Measurements from ENCODE around the gene NFE2L3. TPM values are rescaled to one million over a fixed set of nuclear protein-coding genes. Genes with fewer than 3 reads are reported as not detected.
"Not testable (repeated sequence)": the region's sequence is repeated elsewhere in the genome, so short reads cannot be mapped to it uniquely, and the experiment has no call there.

Gene NFE2L3
- total RNA-seq, 1 donor = 1.4 TPM

DNA sequence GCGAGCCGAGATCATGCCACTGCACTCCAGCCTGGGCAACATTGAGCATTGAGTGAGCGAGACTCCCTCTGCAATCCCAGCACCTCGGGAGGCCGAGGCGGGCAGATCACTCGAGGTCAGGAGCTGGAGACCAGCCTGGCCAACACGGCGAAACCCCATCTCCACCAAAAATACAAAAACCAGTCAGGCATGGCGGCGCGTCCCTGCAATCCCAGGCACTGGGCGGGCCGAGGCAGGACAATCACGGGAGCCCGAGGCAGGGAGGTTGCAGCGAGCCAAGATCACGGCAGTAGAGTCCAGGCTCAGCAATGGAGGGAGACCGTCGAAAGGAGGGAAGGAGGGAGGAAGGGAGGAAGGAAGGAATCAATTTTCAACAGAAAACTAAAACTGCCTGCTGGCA, 25.3 kb downstream of the NFE2L3 start:
- H3K4me3 ChIP-seq (ENCODE audit: insufficient read depth, low read length); H3K36me3 ChIP-seq (ENCODE audit: insufficient read depth, low read length); H3K27me3 ChIP-seq (ENCODE audit: insufficient read depth, low read length); H4K20me1 ChIP-seq (ENCODE audit: insufficient read depth, low read length); H3K9me3 ChIP-seq (ENCODE audit: low read depth, low read length); H3K27ac ChIP-seq (ENCODE audit: low read depth, low read length); H3K4me1 ChIP-seq (ENCODE audit: insufficient read depth, low read length); H3K4me2 ChIP-seq (ENCODE audit: insufficient read depth, low read length); H2AFZ ChIP-seq (ENCODE audit: low read length); H3K79me2 ChIP-seq (ENCODE audit: insufficient read depth, low read length); DNase-seq (ENCODE audit: insufficient read length, low spot score, missing footprints): not testable (repeated sequence)

DNA sequence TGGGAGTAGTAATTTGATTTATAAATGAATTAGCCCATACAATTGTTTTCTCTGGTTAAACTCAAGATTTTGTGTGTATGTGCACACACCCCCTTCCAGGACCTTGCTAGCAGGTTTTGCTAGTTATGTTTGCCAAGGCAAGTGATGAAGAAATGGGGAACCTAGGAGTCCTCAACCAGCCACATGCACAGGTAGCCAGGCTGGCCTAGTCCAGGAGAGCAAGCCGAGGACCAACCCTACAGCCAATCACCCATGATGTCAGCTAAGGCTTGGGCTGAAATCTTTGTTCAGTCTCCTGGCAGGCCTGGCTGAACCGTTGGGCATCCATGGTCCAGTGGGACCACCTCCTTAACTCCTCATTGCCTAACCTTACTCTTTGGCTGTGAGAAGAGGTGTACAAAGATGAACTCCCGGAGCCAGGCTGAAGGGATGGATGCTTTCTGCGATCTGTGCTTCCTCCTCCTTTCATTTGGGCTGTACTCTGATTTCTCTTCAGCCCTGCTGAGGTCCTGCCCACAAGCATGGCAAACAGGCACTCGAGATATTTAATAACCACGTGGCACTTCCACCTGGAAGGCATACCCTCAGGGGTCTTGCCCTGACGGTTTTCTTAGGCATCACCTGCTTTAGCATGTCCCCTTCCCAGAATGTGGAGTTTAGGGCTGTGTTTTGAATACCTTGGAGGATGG, 26.4 kb downstream of the NFE2L3 start:
- Histone ChIP-seq H3K36me3 (ENCODE audit: insufficient read depth, low read length) (no peaks in the 10 kb centered on the region), H2AFZ (ENCODE audit: low read length) (no peak overlapping the region), H3K4me1 (ENCODE audit: insufficient read depth, low read length) (no peaks in the 10 kb centered on the region), H3K4me2 (ENCODE audit: insufficient read depth, low read length) (no peak overlapping the region), H4K20me1 (ENCODE audit: insufficient read depth, low read length) (peaks cover 3% of the 10 kb centered on the region), H3K4me3 (ENCODE audit: insufficient read depth, low read length) (no peak overlapping the region), H3K27ac (ENCODE audit: low read depth, low read length) (no peak overlapping the region), H3K79me2 (ENCODE audit: insufficient read depth, low read length) (no peaks in the 10 kb centered on the region), H3K27me3 (ENCODE audit: insufficient read depth, low read length) (peaks cover 4% of the 10 kb centered on the region), H3K9me3 (ENCODE audit: low read depth, low read length) (no peaks in the 10 kb centered on the region)
- DNase-seq (ENCODE audit: insufficient read length, low spot score, missing footprints) = peak; percentile 74
- TF ChIP-seq, protein P1, sequence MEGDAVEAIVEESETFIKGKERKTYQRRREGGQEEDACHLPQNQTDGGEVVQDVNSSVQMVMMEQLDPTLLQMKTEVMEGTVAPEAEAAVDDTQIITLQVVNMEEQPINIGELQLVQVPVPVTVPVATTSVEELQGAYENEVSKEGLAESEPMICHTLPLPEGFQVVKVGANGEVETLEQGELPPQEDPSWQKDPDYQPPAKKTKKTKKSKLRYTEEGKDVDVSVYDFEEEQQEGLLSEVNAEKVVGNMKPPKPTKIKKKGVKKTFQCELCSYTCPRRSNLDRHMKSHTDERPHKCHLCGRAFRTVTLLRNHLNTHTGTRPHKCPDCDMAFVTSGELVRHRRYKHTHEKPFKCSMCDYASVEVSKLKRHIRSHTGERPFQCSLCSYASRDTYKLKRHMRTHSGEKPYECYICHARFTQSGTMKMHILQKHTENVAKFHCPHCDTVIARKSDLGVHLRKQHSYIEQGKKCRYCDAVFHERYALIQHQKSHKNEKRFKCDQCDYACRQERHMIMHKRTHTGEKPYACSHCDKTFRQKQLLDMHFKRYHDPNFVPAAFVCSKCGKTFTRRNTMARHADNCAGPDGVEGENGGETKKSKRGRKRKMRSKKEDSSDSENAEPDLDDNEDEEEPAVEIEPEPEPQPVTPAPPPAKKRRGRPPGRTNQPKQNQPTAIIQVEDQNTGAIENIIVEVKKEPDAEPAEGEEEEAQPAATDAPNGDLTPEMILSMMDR (IDR thresholded peaks at IDR 0.05; ENCODE audit: extremely low read depth, low read depth, low read length) = no peak

DNA sequence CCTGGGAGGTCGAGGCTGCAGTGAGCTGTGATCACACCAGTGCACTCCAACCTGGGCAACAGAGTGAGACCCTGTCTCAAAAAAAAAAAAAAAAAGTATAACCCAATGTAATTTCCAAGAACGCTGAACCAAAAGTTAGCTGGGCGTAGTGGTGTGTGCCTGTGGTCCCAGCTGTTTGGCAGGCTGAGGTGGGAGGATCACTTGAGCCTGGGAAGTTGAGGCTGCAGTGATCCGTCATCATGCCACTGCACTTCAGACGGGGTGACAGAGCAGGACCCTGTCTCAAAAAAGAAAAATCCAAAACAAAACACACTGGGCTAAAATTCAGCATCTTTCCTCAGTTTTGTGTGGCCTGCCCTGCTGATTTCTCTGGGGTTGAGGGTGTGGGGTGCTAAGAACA, 27.4 kb downstream of the NFE2L3 start:
- H4K20me1 ChIP-seq (ENCODE audit: insufficient read depth, low read length) = peaks cover 5% of the 10 kb centered on the region
- no peaks in the 10 kb centered on the region for H3K79me2 ChIP-seq (ENCODE audit: insufficient read depth, low read length)
- no peaks in the 10 kb centered on the region for H3K36me3 ChIP-seq (ENCODE audit: insufficient read depth, low read length)
- no peak for DNase-seq (ENCODE audit: insufficient read length, low spot score, missing footprints)
- H3K4me1 ChIP-seq (ENCODE audit: insufficient read depth, low read length) = no peaks in the 10 kb centered on the region
- no peak overlapping the region for H2AFZ ChIP-seq (ENCODE audit: low read length)
- H3K27ac ChIP-seq (ENCODE audit: low read depth, low read length) = no peak overlapping the region
- no peak overlapping the region for H3K4me3 ChIP-seq (ENCODE audit: insufficient read depth, low read length)
- H3K4me2 ChIP-seq (ENCODE audit: insufficient read depth, low read length) = no peak overlapping the region
- no peaks in the 10 kb centered on the region for H3K9me3 ChIP-seq (ENCODE audit: low read depth, low read length)
- H3K27me3 ChIP-seq (ENCODE audit: insufficient read depth, low read length) = no peaks in the 10 kb centered on the region
- TF ChIP-seq, protein P1 (IDR thresholded peaks at IDR 0.05; ENCODE audit: extremely low read depth, low read depth, low read length) = no peak

DNA sequence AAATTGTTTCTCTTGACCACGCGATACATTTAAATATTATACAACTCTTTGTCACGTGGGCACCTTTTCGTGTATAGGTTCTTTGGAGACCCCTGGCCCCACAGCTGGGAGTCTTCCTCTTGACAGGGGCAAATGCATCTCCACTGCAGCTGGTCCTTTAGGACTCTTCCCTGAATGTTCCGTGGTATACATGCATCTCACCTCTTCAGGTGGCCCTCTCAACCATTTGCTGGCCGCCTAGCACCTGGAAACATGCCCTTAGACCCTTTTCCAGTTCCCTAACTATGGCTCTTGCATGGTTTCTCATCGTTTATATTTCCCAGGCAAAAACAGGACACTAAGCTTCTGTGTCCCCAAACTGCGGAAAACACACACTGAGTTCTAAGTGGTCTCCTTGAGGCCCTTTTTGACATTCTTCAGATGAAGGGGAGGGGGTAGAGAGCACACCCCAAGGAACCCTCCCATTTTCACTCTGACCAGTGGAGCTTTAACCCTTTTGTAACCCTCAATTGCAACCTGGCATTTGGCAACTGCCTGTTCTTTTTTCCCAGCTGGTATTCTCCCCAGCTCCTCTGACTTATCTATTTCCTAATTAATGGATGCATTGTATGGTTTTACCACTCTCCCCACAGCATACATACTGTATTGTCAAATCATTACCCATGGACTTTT, 28.0 kb downstream of the NFE2L3 start:
- TF ChIP-seq, protein P1 (IDR thresholded peaks at IDR 0.05; ENCODE audit: extremely low read depth, low read depth, low read length) = no peak
- Histone ChIP-seq H4K20me1 (ENCODE audit: insufficient read depth, low read length) (peaks cover 10% of the 10 kb centered on the region), H3K4me3 (ENCODE audit: insufficient read depth, low read length) (no peak overlapping the region), H3K4me1 (ENCODE audit: insufficient read depth, low read length) (no peaks in the 10 kb centered on the region), H3K9me3 (ENCODE audit: low read depth, low read length) (no peaks in the 10 kb centered on the region), H3K27ac (ENCODE audit: low read depth, low read length) (no peak overlapping the region), H3K4me2 (ENCODE audit: insufficient read depth, low read length) (no peak overlapping the region), H2AFZ (ENCODE audit: low read length) (no peak overlapping the region), H3K36me3 (ENCODE audit: insufficient read depth, low read length) (no peaks in the 10 kb centered on the region), H3K79me2 (ENCODE audit: insufficient read depth, low read length) (no peaks in the 10 kb centered on the region), H3K27me3 (ENCODE audit: insufficient read depth, low read length) (no peaks in the 10 kb centered on the region)
- no peak for DNase-seq (ENCODE audit: insufficient read length, low spot score, missing footprints)
